NK-92 (cell line): ENCODE data around the gene CD300LB.
"Not testable (repeated sequence)": the region's sequence is repeated elsewhere in the genome, so short reads cannot be mapped to it uniquely, and the experiment has no call there.

Experiments
- DNase-seq: peaks from one replicate; lab custom pipeline; 2025; ENCODE audit not compliant: unreplicated experiment; lab: John Stamatoyannopoulos, UW

CD300LB gene

GRCh38 chr17:74497471-74497870, 33.8 kb downstream of the CD300LB start:
- no peak for DNase-seq

- no peak for DNase-seq
Measured at GRCh38 chr17:74493331-74493833, 37.9 kb downstream of the CD300LB start.

- DNase-seq: no peak
Measured at GRCh38 chr17:74491626-74492025, 39.6 kb downstream of the CD300LB start.

GRCh38 chr17:74490716-74491115, 40.6 kb downstream of the CD300LB start:
- DNase-seq: no peak

- DNase-seq: not testable (repeated sequence)
Measured at GRCh38 chr17:74488276-74488675, 43.0 kb downstream of the CD300LB start.

GRCh38 chr17:74485841-74486240, 45.4 kb downstream of the CD300LB start:
- no peak for DNase-seq

GRCh38 chr17:74485022-74485743, 46.1 kb downstream of the CD300LB start:
- DNase-seq: no peak

- no peak for DNase-seq
Measured at GRCh38 chr17:74484066-74484465, 47.2 kb downstream of the CD300LB start.

GRCh38 chr17:74481621-74482020, 49.7 kb downstream of the CD300LB start:
- no peak for DNase-seq

- no peak for DNase-seq
Measured at GRCh38 chr17:74480290-74480689, 51.0 kb downstream of the CD300LB start.

GRCh38 chr17:74478420-74479100, 52.7 kb downstream of the CD300LB start:
- no peak for DNase-seq

GRCh38 chr17:74477411-74477810, 53.9 kb downstream of the CD300LB start:
- no peak for DNase-seq

- no peak for DNase-seq
Measured at GRCh38 chr17:74475189-74475588, 56.1 kb downstream of the CD300LB start.

GRCh38 chr17:74474043-74474792, 57.1 kb downstream of the CD300LB start:
- DNase-seq: no peak

- no peak for DNase-seq
Measured at GRCh38 chr17:74473294-74473693, 58.0 kb downstream of the CD300LB start.

- no peak for DNase-seq
Measured at GRCh38 chr17:74472890-74473289, 58.4 kb downstream of the CD300LB start.

GRCh38 chr17:74471341-74471740, 59.9 kb downstream of the CD300LB start:
- DNase-seq: no peak
